IMR-90 (cell line): Measurements from ENCODE around the gene DOCK2. TPM values are rescaled to one million over a fixed set of nuclear protein-coding genes. Genes with fewer than 3 reads are reported as not detected.

Experiments used
- ATAC-seq: fragments of 200-7000 bp; cut with Tn5 transposase; 2 replicates; pipeline ENCODE4 v1.9.1; 2020; ENCODE audit warnings: low read depth, mild to moderate bottlenecking, moderate library complexity
- BruUV-seq: library from RNA; stranded (reverse); fragments of 400-500 nt; replicated peaks from 2 replicates; lab custom pipeline; 2021; lab: Mats Ljungman, UMichigan
- CTCF ChIA-PET: fragments of 300-600 bp; formaldehyde crosslinking; extraction: SDS; loops from one replicate; lab custom pipeline; 2021; ENCODE audit warnings: antibody characterized with exemption; lab: Yijun Ruan, JAX
- POLR2A ChIA-PET: fragments of 300-600 bp; sonication (Branson Sonifier 250); formaldehyde crosslinking; loops from one replicate; lab custom pipeline; 2022; ENCODE audit warnings: antibody characterized with exemption; ENCODE audit not compliant: unreplicated experiment; lab: Charles Lee
- DNase-seq: peaks from one replicate; pipeline ENCODE4 v3.0.0; 2013
- H2AFZ ChIP-seq: replicated peaks from 2 replicates; pipeline ENCODE3; 2013; ENCODE audit warnings: low read length, mild to moderate bottlenecking; ENCODE audit not compliant: poor library complexity
- H2AK5ac ChIP-seq: 2 replicates; pipeline ENCODE4 v1.6.1; 2013; ENCODE audit warnings: low read depth, low read length, inconsistent platforms
- H2AK9ac ChIP-seq: replicated peaks from 2 replicates; pipeline ENCODE3; 2013; ENCODE audit warnings: mild to moderate bottlenecking, low read depth, low read length, moderate library complexity; ENCODE audit not compliant: poor library complexity
- H2BK120ac ChIP-seq: 2 replicates; pipeline ENCODE4 v1.6.1; 2013; ENCODE audit warnings: low read depth, low read length, inconsistent platforms
- H2BK15ac ChIP-seq: 3 replicates; pipeline ENCODE4 v1.6.1; 2013; ENCODE audit warnings: low read depth, low read length, inconsistent platforms
- H2BK20ac ChIP-seq: 2 replicates; pipeline ENCODE4 v1.6.1; 2013; ENCODE audit warnings: low read depth, mild to moderate bottlenecking, inconsistent platforms, low read length, moderate library complexity
- H2BK5ac ChIP-seq: 2 replicates; pipeline ENCODE4 v1.6.1; 2013; ENCODE audit warnings: mild to moderate bottlenecking, low read depth, low read length, inconsistent platforms; ENCODE audit not compliant: poor library complexity, severe bottlenecking
- H3K14ac ChIP-seq: replicated peaks from 2 replicates; pipeline ENCODE4 v1.6.1; 2013; ENCODE audit warnings: low read depth, low read length, inconsistent platforms
- H3K18ac ChIP-seq: 2 replicates; pipeline ENCODE4 v1.6.1; 2013; ENCODE audit warnings: low read depth, low read length, control low read depth
- H3K23ac ChIP-seq: 2 replicates; pipeline ENCODE4 v1.6.1; 2013; ENCODE audit warnings: low read depth, low read length, inconsistent platforms
- H3K27ac ChIP-seq: 2 replicates; pipeline ENCODE4 v1.5.1; 2013; ENCODE audit warnings: mild to moderate bottlenecking, control low read depth, low read length; ENCODE audit not compliant: insufficient read depth
- H3K27me3 ChIP-seq: 2 replicates; pipeline ENCODE4 v1.6.1; 2013; ENCODE audit warnings: low read length; ENCODE audit not compliant: control insufficient read depth, insufficient read depth
- H3K36me3 ChIP-seq: 2 replicates; pipeline ENCODE4 v1.6.1; 2013; ENCODE audit warnings: low read length, mixed read lengths; ENCODE audit not compliant: control insufficient read depth, insufficient read depth
- H3K4ac ChIP-seq: 2 replicates; pipeline ENCODE4 v1.6.1; 2013; ENCODE audit warnings: low read depth, low read length, inconsistent platforms
- H3K4me1 ChIP-seq: 2 replicates; pipeline ENCODE4 v1.6.1; 2013; ENCODE audit warnings: low read length, mixed read lengths; ENCODE audit not compliant: control insufficient read depth, insufficient read depth
- H3K4me2 ChIP-seq: 2 replicates; pipeline ENCODE4 v1.6.1; 2013; ENCODE audit warnings: low read depth, mild to moderate bottlenecking, control low read depth, low read length, moderate library complexity
- H3K4me3 ChIP-seq: 2 replicates; pipeline ENCODE4 v1.5.1; 2013; ENCODE audit warnings: low read depth, mild to moderate bottlenecking, control low read depth, low read length, moderate library complexity; ENCODE audit not compliant: insufficient read depth
- H3K56ac ChIP-seq: 2 replicates; pipeline ENCODE4 v1.6.1; 2013; ENCODE audit warnings: low read length, inconsistent platforms; ENCODE audit not compliant: insufficient read depth; ENCODE audit errors: extremely low read depth
- H3K79me1 ChIP-seq, 2 experiments: 2 replicates each; pipeline ENCODE4 v1.6.1; 2013; ENCODE audit warnings: low read length in 2 of 2, inconsistent platforms in 1 of 2, low read depth in 1 of 2
- H3K9ac ChIP-seq: 2 replicates; pipeline ENCODE4 v1.6.1; 2013; ENCODE audit warnings: low read depth, low read length, control low read depth
- H3K9me1 ChIP-seq: 2 replicates; pipeline ENCODE4 v1.6.1; 2013; ENCODE audit warnings: low read length, inconsistent platforms; ENCODE audit not compliant: insufficient read depth
- H3K9me3 ChIP-seq: 2 replicates; pipeline ENCODE4 v1.6.1; 2013; ENCODE audit warnings: low read length; ENCODE audit not compliant: control insufficient read depth, insufficient read depth
- H4K20me1 ChIP-seq: 2 replicates; pipeline ENCODE4 v1.6.1; 2013; ENCODE audit warnings: low read length, inconsistent platforms; ENCODE audit not compliant: insufficient read depth
- H4K5ac ChIP-seq: 2 replicates; pipeline ENCODE4 v1.6.1; 2013; ENCODE audit warnings: mild to moderate bottlenecking, low read depth, low read length, control low read depth
- H4K8ac ChIP-seq, 2 experiments: 2 replicates each; pipeline ENCODE4 v1.6.1; 2013; ENCODE audit warnings: low read depth in 2 of 2, low read length in 2 of 2, control low read depth in 1 of 2, inconsistent platforms in 1 of 2
- H4K91ac ChIP-seq: 2 replicates; pipeline ENCODE4 v1.6.1; 2013; ENCODE audit warnings: low read depth, low read length, inconsistent platforms; ENCODE audit not compliant: insufficient read depth
- BHLHE40 ChIP-seq: fragments of 150-350 bp; IDR thresholded peaks from 2 replicates; pipeline ENCODE4 v1.6.1; 2016; ENCODE audit warnings: mild to moderate bottlenecking, low read depth, low read length
- CEBPB ChIP-seq: IDR thresholded peaks from 2 replicates; pipeline ENCODE4 v1.6.1; 2012; ENCODE audit warnings: low read depth, low read length, improper control_type of control experiment
- MAZ ChIP-seq: IDR thresholded peaks from 2 replicates; pipeline ENCODE4 v1.6.1; 2012; ENCODE audit warnings: low read depth, mild to moderate bottlenecking, low read length, improper control_type of control experiment, moderate library complexity, borderline replicate concordance
- MXI1 ChIP-seq: IDR thresholded peaks from 2 replicates; pipeline ENCODE4 v1.6.1; 2012; ENCODE audit warnings: low read depth, mild to moderate bottlenecking, low read length, moderate library complexity, borderline replicate concordance
- NFE2L2 ChIP-seq: fragments of 150-350 bp; IDR thresholded peaks from 2 replicates; pipeline ENCODE4 v1.6.1; 2016; ENCODE audit warnings: low read depth, mild to moderate bottlenecking, low read length
- RAD21 ChIP-seq: IDR thresholded peaks from 2 replicates; pipeline ENCODE4 v1.6.1; 2012; ENCODE audit warnings: low read length, improper control_type of control experiment
- RCOR1 ChIP-seq: IDR thresholded peaks from 2 replicates; pipeline ENCODE4 v1.6.1; 2012; ENCODE audit warnings: mild to moderate bottlenecking, low read length, improper control_type of control experiment; ENCODE audit not compliant: insufficient replicate concordance
- USF2 ChIP-seq: fragments of 150-350 bp; IDR thresholded peaks from 2 replicates; pipeline ENCODE4 v1.6.1; 2017; ENCODE audit warnings: mild to moderate bottlenecking, antibody characterized with exemption, low read length, low read depth
- WGBS, 2 experiments: methylation state at CpG; one replicate each; pipeline versions ENCODE4 v1.1.5 to v1.1.7; 2013; ENCODE audit warnings: missing lambda C conversion rate in 2 of 2; ENCODE audit not compliant: insufficient read length in 1 of 2; ENCODE audit errors: extremely low coverage in 2 of 2; 5-methylcytosine and 5-hydroxymethylcytosine counted together
- dilution Hi-C: fragments of 300-500 bp; cut with HindIII; formaldehyde crosslinking; loops from one replicate; pipeline ENCODE4 v1.14.3; 2018; ENCODE audit warnings: low sequenced_read_pairs; ENCODE audit not compliant: unreplicated experiment
- in situ Hi-C: fragments of 300-500 bp; cut with MboI; formaldehyde crosslinking; loops from 3 replicates; pipeline ENCODE4 v1.14.3; 2019; ENCODE audit warnings: low sequenced_read_pairs, inconsistent platforms, mixed read lengths
- intact Hi-C: fragments of 100-400 bp; cut with micrococcal nuclease; formaldehyde crosslinking; loops from 2 replicates; pipeline ENCODE4 v1.10.0; 2022
- polyA plus RNA-seq, 3 experiments: library from polyadenylated mRNA; depleted of rRNA; stranded (reverse); fragments of >200 nt; gene quantifications; 2 replicates each; pipeline ENCODE4 v1.2.3, GENCODE V29; 2012; ENCODE audit warnings: low replicate concordance in 1 of 3
- total RNA-seq: library from RNA; depleted of rRNA; stranded (reverse); fragments of >200 nt; gene quantifications from 2 replicates; pipeline ENCODE4 v1.2.3, GENCODE V29; 2012

The DOCK2 gene
- total and polyA plus RNA-seq, 2 of the 4 experiments (the other 2 are of a cell fraction): 0.72 to 3.0 TPM

- H2BK20ac ChIP-seq: no peak overlapping the region
- DNase-seq: no peak
- peak overlapping the region; percentile 19 for H2AFZ ChIP-seq
- H3K9me3 ChIP-seq: no peaks in the 10 kb centered on the region
- TF ChIP-seq MAZ (no peak), BHLHE40 (no peak), CEBPB (no peak), MXI1 (no peak), USF2 (no peak; the same call in 1 of the 2 replicates), NFE2L2 (no peak), RCOR1 (no peak), RAD21 (no peak)
- no peaks in the 10 kb centered on the region; the same call in 1 of the 2 replicates for H3K27me3 ChIP-seq
- H3K14ac ChIP-seq: no peak overlapping the region
- no peaks in the 10 kb centered on the region for H3K36me3 ChIP-seq
- no peaks in the 10 kb centered on the region for H3K9me1 ChIP-seq
- no peak overlapping the region for H2AK5ac ChIP-seq
- no peak overlapping the region for H2BK5ac ChIP-seq
- ChIA-PET POLR2A (no interaction called here), CTCF (no interaction called here)
- no peak overlapping the region for H4K91ac ChIP-seq
- H3K4ac ChIP-seq: no peak overlapping the region
- H2BK120ac ChIP-seq: no peak overlapping the region
- H4K8ac ChIP-seq: no peak overlapping the region
- H3K18ac ChIP-seq: no peak overlapping the region
- no peak overlapping the region for H3K9ac ChIP-seq
- BruUV-seq: no TSS peak
- dilution Hi-C loops (no loop called here), in situ Hi-C loops (no loop called here), intact Hi-C loops (no loop called here)
- no peak overlapping the region for H3K27ac ChIP-seq
- no peak overlapping the region for H2AK9ac ChIP-seq
- no peaks in the 10 kb centered on the region for H3K79me1 ChIP-seq
- no peak overlapping the region for H3K4me3 ChIP-seq
- no peak overlapping the region for H3K4me2 ChIP-seq
- H3K56ac ChIP-seq: no peak overlapping the region
- no peaks in the 10 kb centered on the region for H3K4me1 ChIP-seq
- ATAC-seq: no peak
- 60% methylated on average over 1 of the region's 8 CpGs; no CpG with 5 or more reads in 1 of the 2 experiments for WGBS, 2 experiments
- H4K5ac ChIP-seq: no peak overlapping the region
- no peak overlapping the region for H3K23ac ChIP-seq
- H4K20me1 ChIP-seq: no peaks in the 10 kb centered on the region
- H2BK15ac ChIP-seq: no peak overlapping the region
These were observed 354.2 kb downstream of the DOCK2 start for GRCh38 chr5:169991115-169991869.
